NCI-H2196 (cell line): ENCODE data around the gene UNC93A.
"Not testable (repeated sequence)": the region's sequence is repeated elsewhere in the genome, so short reads cannot be mapped to it uniquely, and the experiment has no call there.

Experiments used
- DNase-seq: peaks from one replicate; lab custom pipeline; 2025; ENCODE audit not compliant: unreplicated experiment; lab: John Stamatoyannopoulos, UW

UNC93A gene

DNA sequence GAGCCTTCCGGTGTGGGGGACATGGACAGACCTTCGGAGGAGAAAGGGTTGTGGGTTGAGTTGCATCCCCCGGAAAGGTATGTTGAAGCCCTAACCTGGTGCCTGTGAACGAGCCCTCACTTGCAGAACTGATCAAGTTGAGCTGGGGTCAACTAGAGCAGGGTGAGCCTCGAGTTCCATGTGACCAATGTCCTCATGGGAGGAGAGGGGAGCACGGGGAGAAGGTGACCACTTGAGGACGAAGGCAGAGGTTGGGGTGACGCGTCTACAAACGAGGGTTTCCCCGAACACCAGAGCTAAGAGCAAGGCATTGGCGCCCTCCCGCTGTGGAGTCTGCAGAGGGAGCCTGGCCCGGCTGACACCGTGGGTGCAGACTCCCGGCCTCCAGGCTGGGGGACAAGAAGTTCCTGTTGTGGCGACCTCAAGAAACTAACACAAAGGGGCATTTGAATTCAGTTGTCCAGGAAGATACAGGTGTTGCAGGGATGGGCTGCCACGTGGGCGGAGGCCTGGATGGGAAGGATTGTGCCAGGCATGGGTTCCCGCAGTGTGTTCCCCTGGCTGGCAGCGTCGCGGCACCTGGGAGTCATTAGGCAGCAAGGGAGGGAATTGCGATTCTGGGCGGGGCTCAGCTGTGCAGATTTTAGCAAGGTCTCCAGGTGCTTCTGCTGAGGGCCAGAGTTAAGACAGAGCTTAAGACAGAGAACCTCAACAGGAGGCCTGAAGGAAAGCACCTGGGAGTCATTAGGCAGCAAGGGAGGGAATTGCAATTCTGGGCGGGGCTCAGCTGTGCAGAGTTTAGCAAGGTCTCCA lies 20.4 kb upstream of the UNC93A start:
- no peak for DNase-seq

DNA sequence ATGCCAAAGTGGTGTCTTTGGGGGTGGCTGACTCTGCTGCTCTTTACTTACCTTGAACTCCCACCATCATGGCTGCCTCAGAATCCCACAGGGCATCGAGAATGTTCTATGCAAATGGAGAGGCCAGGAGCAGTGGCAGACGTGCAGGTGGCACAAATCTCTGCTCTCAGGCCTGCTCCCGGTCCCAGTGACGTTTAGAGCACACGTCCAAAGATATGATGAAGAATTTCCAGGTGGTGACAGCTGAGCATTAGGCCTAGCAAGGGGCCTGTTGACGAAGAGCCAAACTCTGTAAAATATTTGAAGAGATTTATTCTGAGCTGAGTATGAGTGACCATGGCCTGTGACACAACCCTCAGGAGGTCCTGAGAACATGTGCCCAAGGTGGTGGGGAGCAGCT lies 19.0 kb upstream of the UNC93A start:
- no peak for DNase-seq

DNA sequence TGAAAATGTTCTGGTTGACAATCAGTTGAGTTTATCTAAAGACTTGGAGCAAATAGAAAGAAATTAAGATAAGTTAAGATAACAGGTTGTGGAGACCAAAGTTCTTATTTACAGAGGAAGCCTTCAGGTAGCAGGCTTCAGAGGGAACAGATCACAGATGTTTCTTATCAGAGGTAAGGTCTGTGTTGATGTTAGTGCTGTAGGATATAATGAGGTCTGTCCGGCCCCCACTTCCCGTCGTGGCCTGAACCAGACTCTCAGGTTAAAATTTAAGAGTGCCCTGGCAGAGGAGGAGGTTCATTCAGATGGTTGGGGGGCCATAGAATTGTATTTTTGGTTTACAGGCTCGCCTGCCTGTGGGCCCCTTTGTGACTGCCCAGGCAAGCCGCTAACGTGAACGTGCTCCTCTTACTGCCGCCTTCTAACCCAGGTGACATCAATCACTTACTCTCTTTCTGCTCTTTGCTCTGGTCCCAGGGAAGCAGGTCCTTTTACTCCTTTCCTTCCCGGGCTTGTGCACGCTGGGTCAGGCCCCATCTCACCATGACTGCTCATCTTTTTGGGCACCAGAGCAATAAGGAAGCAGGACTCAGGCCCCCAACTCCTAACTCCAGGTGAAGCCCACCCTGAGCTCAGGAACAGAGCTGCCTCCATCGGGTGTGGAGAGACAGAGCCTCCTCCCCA lies 18.3 kb upstream of the UNC93A start:
- DNase-seq, result no peak

DNA sequence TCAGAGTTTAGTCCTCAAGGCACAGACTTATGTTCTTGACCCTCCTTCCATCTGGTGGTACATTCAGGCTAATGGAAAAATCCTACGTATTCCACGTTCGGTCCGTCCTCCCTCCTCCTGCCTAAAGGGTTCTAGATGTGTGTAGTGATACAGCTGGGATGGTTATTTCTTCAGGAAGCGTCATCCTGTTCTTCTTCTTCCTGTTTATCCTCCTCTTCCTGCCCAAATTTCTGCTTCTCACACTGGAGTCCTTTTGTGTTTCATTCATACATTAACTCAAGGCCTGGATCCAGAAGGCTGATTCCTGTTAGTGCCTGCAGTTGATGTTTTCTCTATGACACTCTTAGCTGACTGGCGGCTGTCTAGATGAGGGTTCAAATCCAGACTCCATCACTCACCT lies 16.8 kb upstream of the UNC93A start:
- no peak for DNase-seq

DNA sequence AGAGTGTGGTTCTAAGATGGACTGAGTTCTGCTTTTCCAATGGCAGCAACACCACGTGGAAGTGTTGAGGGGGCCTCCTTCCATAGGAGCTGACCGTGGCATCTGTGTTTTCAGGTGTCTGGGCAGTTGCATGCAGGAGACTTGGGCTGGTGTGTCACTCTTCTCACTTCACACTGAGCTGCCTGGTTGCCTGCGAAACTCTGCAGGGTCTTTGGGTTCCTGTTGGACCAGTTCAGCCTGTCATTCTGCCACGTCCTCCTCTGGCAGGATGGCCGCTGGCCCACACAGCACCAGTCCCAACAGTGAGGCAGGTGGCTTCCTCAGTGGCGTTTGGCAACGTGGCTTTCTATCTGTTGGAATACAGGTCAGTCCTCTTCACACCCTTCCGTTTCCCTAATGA lies 16.1 kb upstream of the UNC93A start:
- DNase-seq, result no peak

DNA sequence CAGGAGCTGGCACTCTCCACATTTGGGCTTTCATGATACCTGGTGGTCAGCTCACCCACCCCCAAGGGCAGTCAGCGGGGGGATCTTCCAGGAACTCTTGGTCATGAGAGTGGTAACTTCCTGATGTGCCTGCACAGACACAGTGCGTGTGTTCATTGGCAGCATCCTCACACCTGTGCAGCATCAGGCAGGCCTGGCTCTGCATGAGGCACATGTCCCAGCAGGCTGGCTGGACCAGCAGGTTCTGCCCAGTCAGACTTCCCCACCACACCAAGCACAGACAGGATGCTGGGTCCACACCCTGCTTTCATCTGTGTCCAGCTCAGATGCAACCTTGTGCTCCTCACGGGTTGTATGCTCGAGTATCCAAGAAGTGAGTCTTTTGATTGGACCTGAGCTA lies 15.7 kb upstream of the UNC93A start:
- no peak for DNase-seq

DNA sequence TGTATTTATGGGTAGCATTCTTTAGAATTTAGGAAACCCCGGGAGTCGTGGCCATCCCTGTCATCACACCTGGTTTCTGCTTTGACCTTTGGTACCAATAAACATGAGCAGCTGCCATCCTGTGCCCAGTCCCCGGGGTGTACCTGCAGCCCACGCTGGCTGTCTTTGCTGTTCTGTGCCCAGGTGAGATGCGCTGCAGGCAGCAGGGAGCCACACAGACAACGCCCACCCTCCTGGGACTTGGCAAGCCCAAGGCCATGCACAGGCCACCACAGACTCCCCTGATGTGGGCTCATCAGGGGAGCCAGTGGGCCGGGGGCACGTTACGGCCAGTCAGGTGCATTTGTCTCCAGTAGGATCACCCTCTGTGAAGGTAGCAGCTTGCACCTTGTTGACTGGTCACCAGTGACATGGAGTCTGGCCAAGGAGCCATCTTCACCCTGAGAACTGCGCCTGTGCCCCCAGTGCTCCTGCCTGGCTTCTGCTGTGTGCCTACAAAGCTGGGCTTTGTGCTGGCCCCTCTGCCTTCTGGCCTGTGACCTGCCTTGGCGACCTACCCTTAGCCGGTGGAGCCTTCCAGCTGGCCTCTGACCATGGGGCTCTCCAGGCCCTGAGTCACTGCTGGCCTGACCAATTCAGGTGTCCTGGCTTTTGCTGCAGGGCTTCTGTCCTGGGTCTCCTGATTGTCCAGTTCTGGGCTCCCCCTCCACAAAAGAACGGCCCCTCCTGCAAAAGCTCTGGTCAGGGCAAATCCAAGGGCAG lies 14.2 kb upstream of the UNC93A start:
- DNase-seq, result no peak

DNA sequence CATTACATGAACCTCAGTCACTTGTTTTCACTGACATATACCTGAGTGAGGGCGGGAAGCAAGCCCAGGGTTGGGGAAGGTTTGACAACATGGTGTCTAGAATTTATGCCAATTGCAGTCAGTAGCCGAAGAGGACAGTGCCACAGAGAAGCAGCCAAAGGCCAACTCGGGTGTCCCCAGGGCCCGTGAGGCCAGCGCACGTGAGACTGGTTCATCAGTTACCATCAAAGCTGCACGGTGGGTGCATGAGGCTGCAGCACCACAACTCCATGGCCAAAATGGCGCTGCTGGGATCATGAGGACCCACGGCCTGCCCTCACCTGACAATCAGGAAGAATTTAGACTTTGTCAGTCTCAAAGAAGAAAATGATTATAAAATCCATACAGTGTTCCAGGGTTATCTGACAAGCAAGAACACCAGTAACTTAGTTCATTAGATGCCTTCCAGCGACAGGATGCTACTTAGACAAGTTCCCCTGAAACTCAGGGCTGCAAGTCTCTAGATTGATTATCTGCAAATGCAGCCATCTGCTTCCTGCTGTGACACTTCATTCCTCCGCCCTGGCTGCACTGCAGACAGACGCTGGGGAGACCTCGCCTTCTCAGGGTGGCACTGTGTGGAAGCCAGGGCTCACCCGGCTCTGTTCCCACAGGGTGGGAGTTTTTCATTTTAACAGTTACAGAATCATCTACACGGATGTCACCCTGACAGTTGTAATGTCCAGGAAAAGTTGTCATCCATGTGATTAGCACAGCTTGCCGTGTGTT lies 12.8 kb upstream of the UNC93A start:
- not testable (repeated sequence) for DNase-seq

DNA sequence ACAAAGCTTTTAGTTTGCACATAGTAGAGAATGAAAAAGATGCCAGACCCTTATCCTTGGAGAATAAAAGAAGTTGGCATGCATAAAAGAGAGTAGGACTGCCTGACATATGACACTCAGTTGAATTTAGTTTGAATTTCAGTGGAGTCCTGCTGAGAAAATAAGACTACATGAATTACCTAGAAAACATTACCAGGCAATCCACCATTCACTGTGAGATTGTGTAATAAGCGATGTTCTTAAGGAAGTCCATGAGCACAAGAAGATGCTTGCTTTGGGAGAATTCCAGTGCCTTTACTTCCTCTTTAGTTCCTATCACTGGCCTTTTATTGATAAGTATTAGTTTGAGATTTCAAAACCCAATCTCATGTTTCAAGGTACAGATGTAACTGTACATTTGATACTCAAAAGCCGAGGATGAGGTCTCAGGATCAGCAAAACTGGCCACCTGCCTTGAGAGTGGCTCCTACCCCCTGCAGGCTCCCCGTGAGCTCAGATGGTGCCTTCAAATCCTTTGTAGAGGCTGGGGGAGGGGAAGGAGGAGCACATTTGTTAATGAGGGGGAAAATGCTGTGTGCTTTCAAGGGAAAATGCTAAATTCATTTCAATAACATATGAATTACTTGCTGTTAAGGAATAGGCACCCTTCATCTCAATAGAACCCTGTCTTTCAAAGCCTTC lies 11.2 kb upstream of the UNC93A start:
- DNase-seq, result no peak

DNA sequence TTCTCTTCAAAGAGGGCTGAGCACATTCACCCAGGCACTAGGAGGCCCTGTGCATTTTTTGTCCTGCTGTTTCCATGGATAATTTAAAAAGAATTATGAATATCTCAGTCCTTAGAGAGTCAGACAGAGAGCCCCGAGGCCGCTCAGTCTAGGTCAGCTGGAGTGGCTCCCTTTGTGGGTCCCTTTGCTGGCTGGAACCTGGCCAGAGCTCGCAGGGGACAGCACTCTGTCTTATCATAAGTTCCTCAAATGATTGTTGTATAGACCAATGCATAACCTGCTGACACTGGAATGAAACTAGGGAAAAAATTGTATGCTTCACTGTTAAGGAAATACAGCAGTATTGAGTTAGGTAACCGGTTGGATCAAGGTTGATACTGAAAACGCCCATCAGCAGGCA lies 10.6 kb upstream of the UNC93A start:
- not testable (repeated sequence) for DNase-seq

DNA sequence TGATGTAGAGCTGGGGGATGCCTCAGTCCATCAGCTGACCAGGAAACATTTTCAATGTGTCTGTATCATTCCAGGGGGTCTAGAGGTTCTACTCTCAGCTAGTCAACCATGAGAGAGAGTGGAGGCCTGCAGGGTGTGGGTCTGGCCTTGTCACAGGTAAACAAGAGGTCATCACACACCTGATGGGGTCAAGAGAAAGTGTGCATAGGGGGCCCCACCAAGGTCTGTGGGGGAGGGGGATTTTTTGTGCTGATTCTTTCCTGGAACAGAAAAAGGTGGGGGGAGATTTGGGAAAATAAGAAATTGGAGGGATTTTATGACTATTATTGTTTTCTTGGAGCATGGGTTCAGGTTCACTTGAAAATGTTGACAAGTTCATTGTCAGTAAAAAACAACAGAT lies 8.9 kb upstream of the UNC93A start:
- DNase-seq, result no peak

DNA sequence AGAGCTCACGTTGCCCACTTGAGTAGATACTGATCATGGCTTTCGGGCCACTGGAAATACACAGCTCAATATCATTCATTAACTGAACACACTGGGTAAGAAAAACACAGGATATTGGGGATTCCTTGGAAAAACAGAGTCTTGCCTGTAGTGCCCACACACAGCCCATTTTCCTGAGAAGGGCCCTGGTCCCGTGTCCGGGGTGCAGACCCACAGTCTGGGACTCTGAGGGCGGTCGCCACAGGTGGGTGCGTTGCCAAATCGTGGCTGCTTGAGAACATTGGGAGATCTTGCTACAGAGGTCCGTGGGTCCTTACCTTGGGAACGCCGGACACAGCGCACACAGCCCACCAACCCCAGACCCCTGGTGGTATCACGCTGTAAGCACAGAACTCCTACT lies 6.5 kb upstream of the UNC93A start:
- DNase-seq, result not testable (repeated sequence)

DNA sequence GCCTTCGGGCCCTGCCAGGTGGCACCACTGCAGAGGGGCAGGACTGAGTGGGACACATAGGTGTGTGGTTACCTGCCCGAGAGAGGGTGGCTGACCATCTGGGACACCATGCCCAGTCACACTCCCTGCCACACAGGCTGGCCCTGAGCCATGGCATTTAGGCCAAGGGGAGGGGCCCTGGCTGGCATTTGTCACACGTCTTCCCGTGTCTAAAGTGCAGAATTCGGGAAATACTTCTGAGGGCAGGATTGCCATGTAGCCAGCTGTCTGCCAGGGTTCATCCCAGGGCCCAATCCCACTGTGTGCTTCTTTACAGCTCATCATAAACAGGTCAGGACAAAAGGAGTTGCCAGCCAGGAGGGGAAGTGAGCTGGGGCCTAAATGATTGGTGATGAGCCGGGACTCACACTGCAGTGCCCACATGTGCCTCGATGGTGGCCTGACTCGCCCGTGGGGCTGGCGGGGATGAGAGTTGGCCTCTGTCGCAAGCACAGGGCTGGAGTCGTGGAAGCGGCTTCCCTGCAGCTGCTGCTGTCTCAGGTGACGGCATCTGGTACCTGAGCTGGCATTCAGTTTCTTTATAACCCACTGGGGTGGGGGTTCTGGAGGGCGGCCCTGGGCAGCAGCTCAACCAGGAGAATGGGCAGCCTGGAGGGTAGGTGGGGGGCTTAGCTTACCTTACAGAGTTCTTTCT lies 5.9 kb upstream of the UNC93A start:
- DNase-seq, result no peak

DNA sequence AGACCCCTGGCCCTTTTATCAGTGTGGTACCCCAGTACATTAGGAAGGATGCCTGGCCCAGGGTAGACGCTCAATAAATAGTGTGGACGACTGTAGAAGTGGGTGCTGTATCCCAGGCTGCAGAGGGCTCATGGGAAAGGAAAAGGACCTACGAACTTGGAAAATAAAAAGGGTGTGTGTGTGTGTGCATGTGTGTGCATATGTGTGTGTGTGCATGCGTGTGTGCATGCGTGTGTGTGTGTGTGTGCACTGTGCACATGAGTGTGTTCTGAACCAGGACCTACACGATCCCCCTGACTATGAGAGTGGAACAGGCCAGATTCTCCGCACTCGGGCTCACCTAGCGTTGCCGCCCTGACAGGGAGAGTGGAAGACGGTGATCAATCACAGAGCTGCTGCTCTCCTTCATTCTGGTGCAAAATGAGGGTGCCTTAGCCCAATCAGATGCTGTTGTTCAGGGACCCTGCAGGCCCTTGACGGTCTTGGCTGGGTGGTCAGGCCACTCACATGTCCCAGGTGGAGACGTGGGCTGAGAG lies 3.5 kb upstream of the UNC93A start:
- DNase-seq, result no peak

DNA sequence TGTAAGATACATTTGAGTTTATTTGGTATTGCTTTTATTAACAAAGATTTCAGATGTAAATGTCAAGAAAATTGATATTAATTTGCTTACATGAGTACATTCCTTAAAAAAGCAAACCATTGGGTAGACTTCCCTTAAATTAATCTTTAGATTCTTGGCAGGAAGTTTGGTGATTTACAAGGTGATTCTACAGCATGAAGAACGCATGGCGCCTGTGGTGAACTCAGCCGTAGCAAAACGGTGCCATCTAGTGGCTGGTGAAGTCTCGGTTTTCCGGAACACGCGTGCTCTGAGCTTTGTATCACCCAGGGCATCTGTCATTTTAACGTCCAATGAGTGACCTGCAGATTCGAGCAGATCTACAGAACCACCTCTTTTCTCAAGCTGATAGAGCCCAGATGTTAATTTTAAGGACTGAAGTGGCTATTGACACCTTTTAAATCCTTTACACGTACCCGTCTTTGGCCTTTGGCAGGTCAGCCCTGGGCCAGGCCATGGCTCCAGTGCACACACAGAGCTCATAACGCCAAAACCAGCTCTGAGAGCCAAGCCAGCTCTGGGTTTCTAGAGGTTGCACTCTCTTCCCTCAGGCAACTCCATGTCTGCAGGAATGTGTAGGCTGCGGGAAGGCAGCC lies 2.4 kb upstream of the UNC93A start:
- peak; percentile 1 for DNase-seq

DNA sequence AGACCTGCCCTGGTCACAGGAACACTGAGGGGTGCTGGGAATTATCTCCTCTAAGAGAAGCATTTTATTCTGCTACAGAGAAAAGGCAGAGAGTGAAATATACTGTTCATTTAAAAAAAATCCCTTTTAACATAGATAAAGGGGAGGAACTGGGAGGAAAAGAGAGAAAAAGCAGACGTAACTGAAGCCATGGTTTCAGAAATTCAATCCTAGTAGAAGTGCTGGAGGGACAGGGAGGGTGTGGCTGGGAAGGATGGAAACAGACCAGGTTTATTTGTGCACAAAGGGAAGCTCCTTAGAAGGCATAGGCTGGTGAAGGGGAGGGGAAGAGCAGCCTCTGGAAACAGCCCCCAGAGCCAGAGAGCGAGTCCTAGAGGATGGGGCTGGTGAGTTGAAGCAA lies 1.8 kb upstream of the UNC93A start:
- not testable (repeated sequence) for DNase-seq

DNA sequence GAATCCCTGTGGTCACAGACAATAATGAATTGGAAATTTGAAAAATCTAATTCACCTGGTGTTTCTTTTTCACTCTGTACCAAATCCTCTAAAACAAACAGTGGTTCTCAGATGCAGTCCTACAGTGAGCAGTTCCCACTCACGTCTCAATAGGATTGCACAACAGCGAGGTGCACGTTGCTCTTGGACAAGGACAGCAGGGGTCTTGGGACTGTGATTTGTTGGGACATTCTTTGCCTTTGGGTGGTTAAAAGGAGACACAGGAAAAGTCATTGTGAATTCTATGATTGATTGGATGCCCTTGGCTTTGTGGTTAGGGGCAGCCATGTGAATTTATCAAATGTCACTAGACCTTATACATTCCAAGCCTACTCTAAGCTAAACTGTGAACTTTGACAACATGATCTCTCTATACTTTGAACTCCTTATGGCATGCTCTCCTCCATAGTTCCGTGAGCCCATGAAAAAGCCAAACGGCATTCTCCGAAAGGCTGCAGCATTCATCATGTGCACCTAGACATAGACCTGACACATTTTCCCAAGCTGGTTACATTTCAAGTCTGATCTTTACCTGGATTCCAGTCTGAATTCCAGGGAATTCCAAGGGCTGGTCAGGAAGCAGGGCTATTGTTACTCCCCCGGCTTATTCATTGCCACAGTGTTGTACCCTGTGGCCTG lies 647 bp downstream of the UNC93A start:
- DNase-seq, result no peak

DNA sequence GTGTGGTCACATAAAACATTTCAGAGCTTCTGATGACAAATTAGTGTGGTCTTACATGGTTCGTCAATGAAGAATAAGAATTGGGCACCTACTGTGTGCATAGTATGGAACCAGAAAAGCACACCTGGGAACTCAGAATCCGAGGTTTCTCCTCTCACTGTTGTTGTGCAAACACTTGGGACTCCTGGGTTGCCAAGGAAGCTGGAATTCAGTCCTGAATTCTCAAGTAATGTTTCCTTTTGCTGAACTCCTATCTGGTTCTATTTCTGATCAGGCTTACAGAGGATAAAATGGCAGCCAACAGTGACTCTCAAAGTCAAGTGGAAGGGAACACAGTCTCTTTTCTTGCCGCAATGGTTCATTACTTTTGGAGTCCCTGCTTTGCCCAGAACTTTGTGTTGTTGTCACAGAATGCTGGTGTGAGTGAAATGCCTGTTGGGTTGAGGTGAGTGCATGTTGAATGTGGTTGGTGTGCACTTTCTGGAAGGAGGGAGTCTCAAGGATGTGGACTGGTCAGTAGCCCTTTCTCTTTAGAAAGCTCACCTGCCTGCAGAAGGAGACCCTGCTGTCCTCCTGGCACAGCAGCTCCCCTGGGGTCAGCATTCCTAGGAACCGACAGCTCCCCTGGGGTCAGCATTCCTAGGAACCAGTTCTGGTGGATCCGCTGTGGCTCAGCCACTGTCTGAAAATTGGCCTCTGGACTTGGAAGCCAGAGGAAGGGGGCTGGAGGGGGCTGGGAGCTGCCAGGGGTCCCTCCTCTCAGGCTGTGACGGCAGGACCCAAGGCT lies 1.4 kb downstream of the UNC93A start:
- DNase-seq, result no peak
